OCI-M1 (cell line): ENCODE data around the gene DYNC1H1.
A peak's percentile ranks its signal among the peaks of the same experiment; 100 is the strongest.

ENCODE experiments used
- DNase-seq: peaks from one replicate; lab custom pipeline; 2025; lab: John Stamatoyannopoulos, UW

Gene DYNC1H1

DNA sequence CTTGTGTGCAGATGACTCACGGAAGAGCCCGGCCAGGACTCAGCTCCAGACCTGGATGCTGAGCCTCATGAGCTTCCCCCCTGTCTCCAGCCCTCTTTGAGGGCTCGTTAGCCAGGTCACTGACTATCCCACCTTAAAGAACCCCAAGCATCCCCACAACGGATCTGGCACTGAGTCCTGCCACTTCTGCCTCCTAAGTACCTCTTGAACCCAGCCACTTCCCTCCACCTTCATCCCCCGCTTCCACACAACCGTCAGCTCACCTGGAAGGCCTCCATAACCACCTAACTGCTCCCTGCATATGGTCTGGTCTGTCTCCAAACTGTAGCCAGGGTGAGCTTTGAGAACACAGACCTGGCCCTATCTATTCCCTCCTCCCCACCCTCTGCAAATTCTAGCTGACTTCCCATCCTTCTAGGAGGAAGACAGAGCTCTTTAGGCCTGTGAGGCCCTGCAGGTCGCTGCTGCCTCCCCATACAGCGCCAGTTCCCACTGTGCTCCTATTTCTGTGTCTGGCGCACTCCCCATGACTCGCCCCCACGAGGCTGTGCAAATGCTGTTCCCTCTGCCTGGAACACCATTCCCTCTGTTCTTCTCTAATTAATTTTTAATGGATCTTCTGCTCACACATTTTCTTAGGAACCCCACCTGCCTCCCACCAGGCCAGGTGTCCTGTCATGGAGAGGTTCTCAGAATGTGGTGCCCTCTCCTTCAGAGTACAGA is 125.4 kb downstream of the DYNC1H1 start:
- no peak for DNase-seq

GRCh38 chr14:102090713-102091112 is 126.3 kb downstream of the DYNC1H1 start:
- DNase-seq, result no peak

GRCh38 chr14:102092806-102093205 is 128.4 kb downstream of the DYNC1H1 start:
- no peak for DNase-seq

DNA sequence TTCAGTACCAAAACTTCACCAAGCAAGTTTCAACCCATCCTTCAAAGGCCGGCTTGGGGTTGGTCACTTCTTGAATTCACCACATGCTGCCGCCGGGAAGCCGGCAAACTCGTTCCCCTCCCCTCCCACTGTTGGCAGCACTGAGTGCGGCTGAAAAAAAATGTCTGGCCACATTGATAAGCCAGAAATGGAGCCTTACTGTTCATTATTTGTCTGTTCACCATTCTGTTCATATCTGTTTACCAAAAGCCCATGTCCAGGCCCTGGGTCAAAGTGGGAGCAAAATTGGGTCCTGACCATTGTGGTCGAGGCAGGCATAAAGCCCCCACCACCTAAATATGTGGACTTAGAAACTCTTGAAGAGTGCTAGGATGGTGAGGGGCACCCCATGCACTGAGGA is 129.7 kb downstream of the DYNC1H1 start:
- DNase-seq, result peak; percentile 83

GRCh38 chr14:102095231-102095870 is 131.0 kb downstream of the DYNC1H1 start:
- no peak for DNase-seq

DNA sequence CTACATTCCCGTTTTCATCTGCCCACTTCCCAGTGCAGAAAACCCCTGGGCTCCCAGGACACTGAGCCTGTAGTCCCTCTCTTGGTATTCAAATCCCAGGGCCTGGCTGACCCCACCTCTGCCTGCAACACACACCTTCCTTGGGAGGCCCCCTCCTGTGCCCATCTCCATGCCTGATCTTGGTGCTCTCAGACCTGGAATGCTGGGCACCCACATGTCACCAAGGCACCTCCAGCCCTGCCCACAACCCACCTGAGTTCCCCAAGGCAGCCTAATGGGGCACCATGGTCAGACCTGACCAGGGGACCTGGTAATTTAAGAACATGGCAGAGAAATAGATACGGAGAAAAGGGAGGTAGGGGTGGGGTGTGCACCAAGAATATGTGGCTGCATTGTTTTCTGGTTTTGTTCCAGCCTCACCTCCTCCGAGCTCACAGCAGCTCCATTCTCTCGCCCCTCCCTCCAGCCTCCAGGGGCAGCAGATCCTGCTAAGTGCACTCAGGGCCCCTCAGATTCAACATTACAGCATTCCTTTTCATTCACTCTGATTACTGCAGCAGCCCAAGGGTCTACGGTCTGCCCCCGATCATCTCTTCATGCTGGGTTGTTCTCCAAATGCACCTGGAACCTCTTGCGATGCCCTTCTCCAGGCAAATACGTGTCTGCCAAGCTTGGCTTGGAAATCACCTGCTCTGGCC is 131.6 kb downstream of the DYNC1H1 start:
- no peak for DNase-seq

DNA sequence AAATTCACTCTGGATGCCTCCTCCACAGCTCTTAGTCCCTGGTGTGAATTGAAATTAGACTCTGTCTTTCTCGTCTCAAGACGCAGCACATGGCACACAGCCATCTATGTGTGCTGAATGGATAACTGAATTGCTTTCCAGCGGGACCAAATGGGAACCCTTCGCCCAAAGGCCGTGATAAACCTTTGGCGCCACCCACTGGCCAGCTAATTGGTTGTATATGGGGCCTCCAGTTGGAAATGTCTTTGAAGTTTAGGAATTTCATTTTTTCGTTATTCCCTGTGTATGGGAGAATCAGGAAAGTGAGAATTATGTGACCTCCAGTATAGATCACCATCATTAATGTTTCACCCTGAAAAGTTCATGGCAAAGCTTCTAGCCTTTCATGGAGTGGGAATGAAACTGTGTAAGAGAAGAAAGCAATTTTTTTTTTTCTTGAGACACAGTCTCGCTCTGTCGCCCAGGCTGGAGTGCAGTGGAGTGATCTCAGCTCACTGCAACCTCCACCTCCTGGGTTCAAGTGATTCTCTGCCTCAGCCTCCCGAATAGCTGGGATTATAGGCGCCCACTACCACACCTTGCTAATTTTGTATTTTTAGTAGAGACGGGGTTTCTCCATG is 132.3 kb downstream of the DYNC1H1 start:
- DNase-seq, result peak; percentile 77

DNA sequence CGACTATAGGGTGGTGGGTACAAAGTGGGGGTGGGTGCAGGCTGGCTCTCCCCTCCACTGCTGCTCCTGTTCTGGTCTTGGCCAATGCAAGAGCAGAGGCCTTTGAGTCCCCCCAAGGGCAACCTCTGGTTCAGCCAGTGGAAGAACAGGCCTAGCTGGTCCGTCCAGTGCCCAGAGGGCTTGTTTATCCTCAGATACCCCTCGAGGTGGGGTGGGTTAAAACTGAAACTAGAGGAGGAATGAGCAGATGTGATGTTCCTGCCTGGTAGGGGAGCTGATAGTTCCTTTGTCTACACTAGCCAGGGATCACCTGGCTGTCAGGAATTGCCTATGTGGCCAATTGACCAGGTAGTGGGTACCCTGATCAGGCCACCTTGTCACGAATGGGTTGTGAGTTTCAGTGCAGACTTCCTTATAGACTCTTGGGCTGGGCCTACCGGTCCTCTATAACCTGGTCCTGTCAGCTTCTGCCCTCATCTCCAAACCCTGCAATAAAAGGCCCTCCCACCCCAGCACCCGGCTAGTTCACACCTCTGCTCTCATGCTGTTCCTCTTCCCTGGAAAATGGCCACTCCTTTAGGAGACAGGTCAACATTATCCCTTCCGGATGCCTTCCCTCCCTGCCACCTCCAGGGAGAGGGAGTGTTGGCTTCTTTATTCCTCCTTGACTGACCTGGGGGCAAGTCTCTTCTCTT is 133.2 kb downstream of the DYNC1H1 start:
- DNase-seq, result no peak

DNA sequence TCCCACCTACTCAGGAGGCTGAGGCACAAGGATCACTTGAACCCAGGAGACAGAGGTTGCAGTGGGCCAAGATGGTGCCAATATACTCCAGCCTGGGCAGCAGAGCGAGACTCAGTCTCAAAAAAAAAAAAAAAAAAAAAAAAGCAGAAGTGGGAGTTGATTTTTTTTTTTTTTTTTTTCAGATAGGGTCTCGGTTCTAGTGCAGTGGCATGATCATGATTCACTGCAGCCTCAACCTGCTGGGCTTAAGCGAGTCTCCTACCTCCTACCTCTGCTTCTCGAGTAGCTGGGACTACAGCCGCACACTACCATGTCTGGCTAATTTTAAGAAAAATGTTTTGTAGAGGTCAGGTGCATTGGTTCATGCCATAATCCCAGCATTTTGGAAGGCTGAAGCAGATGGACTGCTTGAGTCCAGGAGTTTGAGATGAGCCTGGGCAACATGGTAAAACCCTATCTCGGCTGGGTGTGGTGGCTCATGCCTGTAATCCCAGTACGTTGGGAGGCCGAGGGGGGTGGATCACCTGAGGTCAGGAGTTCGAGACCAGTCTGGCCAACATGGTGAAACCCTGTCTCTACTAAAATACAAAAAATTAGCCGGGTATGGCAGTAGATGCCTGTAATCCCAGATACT is 138.8 kb downstream of the DYNC1H1 start:
- DNase-seq, result peak; percentile 32

GRCh38 chr14:102105369-102105768 is 141.0 kb downstream of the DYNC1H1 start:
- no peak for DNase-seq
